Thyroid gland (tissue), 4 donors: ENCODE results near the gene CDAN1.

Experiments used
- CTCF ChIP-seq, 6 experiments: fragments of 200-600 bp in 3 of 6; fragments of 450-650 bp in 3 of 6; sonication (generic) in 3 of 6; IDR thresholded peaks; one replicate each; pipeline ENCODE4 v1.5.1; 2016 to 2019; ENCODE audit warnings: antibody characterized with exemption in 6 of 6, mild to moderate bottlenecking in 2 of 6, inconsistent platforms in 1 of 6, moderate library complexity in 1 of 6
- POLR2A ChIP-seq, 2 donors: fragments of 450-650 bp; IDR thresholded peaks; one replicate each; pipeline ENCODE4 v1.6.1; 2017; ENCODE audit warnings: antibody characterized with exemption in 2 of 2, mild to moderate bottlenecking in 2 of 2, moderate library complexity in 1 of 2

GRCh38 chr15:42731461-42731860 lies 5.5 kb downstream of the CDAN1 start:
- TF ChIP-seq POLR2A (IDR thresholded peaks at IDR 0.05) (no peak), CTCF (IDR thresholded peaks at IDR 0.05) (no peak)
